RWPE1 (cell line): ENCODE results near the gene EVX1.

Experiments used
- CTCF ChIA-PET: fragments of 350-600 bp; sonication (Branson Sonifier 250); formaldehyde crosslinking; extraction: SDS; loops from one replicate; lab custom pipeline; 2021; lab: Yijun Ruan, JAX
- POLR2A ChIA-PET: fragments of 400-600 bp; formaldehyde crosslinking; extraction: SDS; loops from one replicate; lab custom pipeline; 2020; ENCODE audit warnings: antibody characterized with exemption; ENCODE audit not compliant: low non-redundant PET; lab: Yijun Ruan, JAX
- DNase-seq: peaks from one replicate; pipeline ENCODE4 v3.0.0; 2012; ENCODE audit warnings: low spot score
- H3K27ac ChIP-seq: fragments of 450-650 bp; 2 replicates; pipeline ENCODE4 v1.5.1; 2017
- TF ChIP-seq, protein P1 (sequence below): fragments of 450-650 bp; conservative IDR thresholded peaks from 2 replicates; pipeline ENCODE4 v1.5.1; 2017; ENCODE audit warnings: low read depth, mild to moderate bottlenecking

The EVX1 gene

DNA sequence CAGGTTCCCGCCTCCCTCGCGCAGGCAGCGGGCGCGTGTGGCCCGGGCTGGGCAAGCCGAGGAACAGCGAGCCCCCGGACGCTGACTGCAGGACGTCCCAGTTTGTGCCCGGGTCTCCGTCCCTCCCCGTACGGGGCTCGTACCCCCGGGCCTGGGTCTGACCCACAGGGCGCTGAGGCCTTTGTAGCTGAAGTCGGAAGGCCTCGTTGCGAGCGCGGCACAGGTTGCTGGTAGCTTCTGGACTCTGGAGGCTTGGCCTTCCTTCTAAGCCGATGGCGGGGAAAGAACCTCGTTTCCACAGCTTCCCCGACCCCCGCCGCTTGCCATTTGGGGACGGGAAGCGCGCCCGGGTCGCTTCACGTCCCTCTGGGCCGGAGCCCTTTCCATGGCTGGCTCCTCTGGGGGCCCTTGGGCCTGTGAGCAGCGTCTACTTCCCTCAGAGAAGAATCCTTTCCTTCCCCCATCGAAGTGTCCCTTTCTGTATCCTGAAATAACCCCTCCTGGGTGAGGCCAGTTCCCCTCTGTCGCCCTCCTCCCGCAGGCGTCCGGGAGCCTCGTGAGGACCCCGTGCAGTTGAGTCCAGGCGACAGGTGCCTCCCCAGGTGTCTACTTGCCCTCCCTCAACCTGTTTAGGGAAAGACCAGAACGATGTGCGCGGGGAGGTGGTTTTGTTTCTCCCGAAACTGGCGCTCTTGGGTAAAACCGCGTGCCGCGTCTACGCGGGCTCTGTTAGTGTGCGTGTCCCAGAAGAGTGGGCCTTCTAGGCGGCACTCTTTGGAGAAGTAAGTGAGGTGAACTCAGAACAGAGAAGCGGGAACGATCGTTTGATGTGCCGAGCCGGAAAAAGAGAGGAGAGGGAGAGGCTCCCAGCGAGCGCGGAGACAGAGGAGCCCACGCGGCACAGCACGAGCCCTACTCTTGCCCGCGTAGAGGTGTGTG lies 9.3 kb downstream of the EVX1 start:
- CTCF ChIA-PET: no interaction called here
- TF ChIP-seq, protein P1, sequence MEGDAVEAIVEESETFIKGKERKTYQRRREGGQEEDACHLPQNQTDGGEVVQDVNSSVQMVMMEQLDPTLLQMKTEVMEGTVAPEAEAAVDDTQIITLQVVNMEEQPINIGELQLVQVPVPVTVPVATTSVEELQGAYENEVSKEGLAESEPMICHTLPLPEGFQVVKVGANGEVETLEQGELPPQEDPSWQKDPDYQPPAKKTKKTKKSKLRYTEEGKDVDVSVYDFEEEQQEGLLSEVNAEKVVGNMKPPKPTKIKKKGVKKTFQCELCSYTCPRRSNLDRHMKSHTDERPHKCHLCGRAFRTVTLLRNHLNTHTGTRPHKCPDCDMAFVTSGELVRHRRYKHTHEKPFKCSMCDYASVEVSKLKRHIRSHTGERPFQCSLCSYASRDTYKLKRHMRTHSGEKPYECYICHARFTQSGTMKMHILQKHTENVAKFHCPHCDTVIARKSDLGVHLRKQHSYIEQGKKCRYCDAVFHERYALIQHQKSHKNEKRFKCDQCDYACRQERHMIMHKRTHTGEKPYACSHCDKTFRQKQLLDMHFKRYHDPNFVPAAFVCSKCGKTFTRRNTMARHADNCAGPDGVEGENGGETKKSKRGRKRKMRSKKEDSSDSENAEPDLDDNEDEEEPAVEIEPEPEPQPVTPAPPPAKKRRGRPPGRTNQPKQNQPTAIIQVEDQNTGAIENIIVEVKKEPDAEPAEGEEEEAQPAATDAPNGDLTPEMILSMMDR: no peak
- DNase-seq: no peak
- H3K27ac ChIP-seq: no peak overlapping the region
- POLR2A ChIA-PET: no interaction called here

DNA sequence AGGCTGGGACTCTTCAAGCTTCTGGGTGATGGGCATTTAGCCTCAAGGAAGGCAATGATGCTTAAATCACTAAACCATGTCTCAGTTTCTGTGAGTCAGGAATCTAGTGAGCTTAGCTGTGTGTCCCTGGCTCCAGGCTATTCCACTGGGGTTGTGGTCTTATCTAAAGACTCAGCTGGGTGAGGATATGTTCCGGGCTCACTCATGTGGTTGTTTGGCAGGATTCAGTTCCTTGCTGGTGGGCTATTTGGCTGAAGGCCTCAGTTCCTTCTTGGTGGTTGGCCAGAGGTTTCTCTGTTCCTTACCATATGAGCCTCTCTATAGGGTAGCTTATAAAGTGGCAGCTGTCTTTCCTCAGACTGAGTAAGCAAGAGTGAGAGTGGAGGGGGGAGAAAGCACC lies 12.0 kb downstream of the EVX1 start:
- H3K27ac ChIP-seq: no peak overlapping the region
- CTCF ChIA-PET: interaction anchor here (0.7 kb wide), 1 partner anchor 432 kb away, joined by 3 read pairs; no protein-coding TSS in a partner anchor
- TF ChIP-seq, protein P1: no peak
- POLR2A ChIA-PET: no interaction called here
- DNase-seq: no peak

DNA sequence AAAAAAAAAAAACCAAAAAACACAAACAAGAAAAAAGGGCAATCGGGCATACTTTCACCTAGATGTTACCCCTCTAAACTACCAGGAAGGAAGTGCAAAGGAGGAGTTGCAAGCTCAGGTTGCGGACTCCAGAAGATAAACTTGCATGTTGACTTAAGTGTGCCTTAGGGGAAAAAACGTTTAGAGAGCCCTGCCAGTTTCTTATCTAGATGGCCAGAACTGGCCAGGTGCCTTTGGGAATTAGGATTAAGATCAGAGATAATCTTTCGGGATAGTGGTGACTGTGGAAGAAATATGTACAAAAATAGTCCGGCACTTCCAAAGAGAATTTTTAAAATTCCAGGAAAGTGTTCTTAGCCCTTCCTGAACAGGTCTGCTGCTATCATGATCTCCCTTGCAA lies 17.6 kb downstream of the EVX1 start:
- CTCF ChIA-PET: no interaction called here
- POLR2A ChIA-PET: no interaction called here
- H3K27ac ChIP-seq: no peak overlapping the region
- TF ChIP-seq, protein P1: no peak
- DNase-seq: no peak

DNA sequence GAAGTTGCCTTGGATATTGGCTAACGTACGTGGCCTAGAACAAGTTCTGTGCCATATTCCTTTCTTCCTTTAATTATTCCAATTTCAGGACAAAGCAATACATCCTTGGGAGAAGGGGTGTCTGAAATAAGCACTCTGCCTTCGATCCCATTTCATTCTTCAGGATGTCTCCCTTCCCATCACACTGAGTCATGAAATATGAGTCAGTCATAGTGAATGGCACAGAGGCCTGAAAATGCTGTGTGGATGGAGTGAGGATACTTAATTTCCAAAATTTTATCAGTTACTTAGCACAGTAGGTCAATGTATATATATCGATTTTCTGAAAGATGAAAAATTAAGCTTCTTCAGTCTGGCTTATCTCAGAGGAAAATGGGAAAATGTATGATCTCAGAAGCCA lies 19.5 kb downstream of the EVX1 start:
- CTCF ChIA-PET: no interaction called here
- DNase-seq: peak; percentile 65

DNA sequence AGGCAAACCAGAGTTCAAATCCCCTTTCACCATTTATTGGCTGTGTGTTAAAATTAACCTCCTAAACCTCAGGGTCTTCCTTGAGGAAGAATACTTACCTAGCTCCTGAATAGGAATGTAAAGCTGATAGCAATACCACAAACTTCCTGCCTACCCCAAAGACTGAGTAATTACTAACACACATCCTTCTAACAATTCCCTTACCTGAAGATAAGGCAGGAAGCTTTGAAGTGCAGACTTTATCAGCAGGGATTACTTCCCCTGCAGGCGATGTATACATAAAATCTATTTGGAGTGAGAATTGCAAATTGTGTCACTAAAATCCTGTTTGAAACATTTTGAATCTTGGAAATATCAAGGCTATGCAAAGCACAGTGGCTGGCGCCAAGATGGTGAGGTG lies 21.2 kb downstream of the EVX1 start:
- POLR2A ChIA-PET: no interaction called here
- no peak for DNase-seq
- H3K27ac ChIP-seq: no peak overlapping the region
- TF ChIP-seq, protein P1: no peak
- CTCF ChIA-PET: interaction anchor here (1.1 kb wide), 1 partner anchor 17 kb away, joined by 3 read pairs; no protein-coding TSS in a partner anchor

More for the DNA sequence above, 19.5 kb downstream of the EVX1 start:
- no peak overlapping the region for H3K27ac ChIP-seq
- TF ChIP-seq, protein P1: no peak
- POLR2A ChIA-PET: no interaction called here

DNA sequence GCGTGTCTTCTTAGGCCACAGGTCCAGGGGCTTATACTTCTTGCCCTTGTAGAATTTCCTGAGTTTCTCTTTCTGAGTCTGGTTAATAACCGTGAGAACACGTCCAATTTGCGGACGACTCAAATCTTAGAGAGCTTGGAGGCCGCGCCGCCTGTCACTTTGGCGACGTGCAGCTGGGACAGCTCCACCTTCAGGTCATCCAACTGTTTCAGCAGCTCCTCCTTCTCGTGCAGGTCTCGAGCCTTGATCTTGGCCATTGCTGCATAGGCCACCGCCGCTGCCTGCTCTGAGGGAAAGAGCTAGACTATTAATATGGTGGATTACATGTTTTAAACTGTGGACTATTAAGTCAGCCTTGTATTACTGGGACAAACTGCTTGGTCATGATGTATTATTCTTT lies 26.9 kb downstream of the EVX1 start:
- ChIA-PET POLR2A (no interaction called here), CTCF (interaction anchor here (0.9 kb wide), 1 partner anchor 13 kb away, joined by 3 read pairs; no protein-coding TSS in a partner anchor)
- TF ChIP-seq, protein P1: no peak
- DNase-seq: no peak
- no peak overlapping the region for H3K27ac ChIP-seq
